ENCODE results near the gene OCIAD1. TPM values are rescaled to one million over a fixed set of nuclear protein-coding genes. Genes with fewer than 3 reads are reported as not detected.

The OCIAD1 gene
- total and polyA plus RNA-seq, 2 donors (not counting 1 experiment from before 2014, with no cell fraction given), result 82.3 to 119 TPM

DNA sequence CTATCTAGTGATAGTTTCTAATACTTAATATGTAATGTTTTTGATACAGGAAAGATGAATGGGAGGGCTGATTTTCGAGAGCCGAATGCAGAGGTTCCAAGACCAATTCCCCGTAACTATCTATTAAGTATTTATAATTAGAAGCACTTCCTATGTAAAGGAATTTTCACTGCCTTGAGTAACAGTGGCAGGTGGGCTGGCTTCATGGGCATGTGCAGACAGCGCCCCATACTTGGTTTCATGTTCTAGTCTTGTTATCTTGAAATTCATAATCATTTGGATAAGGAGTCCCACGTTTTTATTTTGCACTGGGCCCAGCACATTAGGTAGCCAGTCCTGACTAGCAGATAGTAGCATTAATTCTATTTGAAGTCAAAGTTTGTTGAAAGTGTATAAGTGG, 1.7 kb downstream of the OCIAD1 start:
- no peak overlapping the region for H3K27ac Mint-ChIP-seq
- CTCF ChIA-PET, result interaction anchor here (1.0 kb wide), 1 partner anchor 14 kb away, joined by 3 read pairs; no protein-coding TSS in a partner anchor

GRCh38 chr4:48836658-48837057, 5.8 kb downstream of the OCIAD1 start:
- peaks cover 15% of the 10 kb centered on the region for H4K20me1 ChIP-seq (ENCODE audit: control insufficient read depth, insufficient read depth, low read length, poor library complexity, severe bottlenecking)
- H3K79me2 ChIP-seq (ENCODE audit: control insufficient read depth, insufficient read depth, low read length), result peaks cover 88% of the 10 kb centered on the region
- no peaks in the 10 kb centered on the region for H3K27me3 Mint-ChIP-seq
- H3K4me3 Mint-ChIP-seq, result no peak overlapping the region
- DNase-seq, result no peak
- H3K27me3 ChIP-seq (replicated peaks in 1 of 4; ENCODE audit: control extremely low read depth in 1 of 4, control insufficient read depth in 3 of 4, insufficient read depth in 4 of 4, low read length in 3 of 4), result no peaks in the 10 kb centered on the region
- no peak overlapping the region for H3K4me2 ChIP-seq (replicated peaks; ENCODE audit: low read depth, low read length, poor library complexity, severe bottlenecking)
- no peaks in the 10 kb centered on the region for H3K9me3 ChIP-seq (ENCODE audit: control extremely low read depth in 1 of 3, control insufficient read depth in 2 of 3, insufficient read depth in 1 of 3, low read length in 2 of 3)
- H3K27ac Mint-ChIP-seq, result no peak overlapping the region
- peaks cover 10 to 11% of the 10 kb centered on the region in 2 donors for H3K4me1 ChIP-seq (ENCODE audit: control insufficient read depth in 2 of 2, insufficient read depth in 2 of 2, low read length in 2 of 2)
- POLR2A ChIA-PET, result no interaction called here
- H3K4me1 Mint-ChIP-seq, result peaks cover 10% of the 10 kb centered on the region
- intact Hi-C loops (cut with micrococcal nuclease), result no loop called here
- peaks cover 20 to 60% of the 10 kb centered on the region in 2 experiments for H3K36me3 ChIP-seq (replicated peaks in 1 of 2; ENCODE audit: control extremely low read depth in 1 of 2, control insufficient read depth in 1 of 2, extremely low read depth in 1 of 2, insufficient read depth in 2 of 2, low read length in 1 of 2)
- H3K27ac ChIP-seq (ENCODE audit: low read length in 2 of 2), result no peak overlapping the region
- CTCF ChIA-PET, result no interaction called here
- H2AFZ ChIP-seq (ENCODE audit: insufficient read depth, low read depth, low read length, poor library complexity, severe bottlenecking), result no peak overlapping the region
- no peak overlapping the region for H3K9ac ChIP-seq (ENCODE audit: low read length)
- ATAC-seq (ENCODE audit: low read depth), result no peak
- no peak overlapping the region for H3K4me3 ChIP-seq (ENCODE audit: control extremely low read depth in 1 of 5, extremely low read depth in 1 of 5, insufficient read depth in 1 of 5, low read depth in 2 of 5, low read length in 4 of 5)
- no peak for TF ChIP-seq EZH2 (IDR thresholded peaks at IDR 0.05; ENCODE audit: borderline replicate concordance, insufficient read depth, low read depth, low read length, poor library complexity, severe bottlenecking)
- TF ChIP-seq, protein P1, sequence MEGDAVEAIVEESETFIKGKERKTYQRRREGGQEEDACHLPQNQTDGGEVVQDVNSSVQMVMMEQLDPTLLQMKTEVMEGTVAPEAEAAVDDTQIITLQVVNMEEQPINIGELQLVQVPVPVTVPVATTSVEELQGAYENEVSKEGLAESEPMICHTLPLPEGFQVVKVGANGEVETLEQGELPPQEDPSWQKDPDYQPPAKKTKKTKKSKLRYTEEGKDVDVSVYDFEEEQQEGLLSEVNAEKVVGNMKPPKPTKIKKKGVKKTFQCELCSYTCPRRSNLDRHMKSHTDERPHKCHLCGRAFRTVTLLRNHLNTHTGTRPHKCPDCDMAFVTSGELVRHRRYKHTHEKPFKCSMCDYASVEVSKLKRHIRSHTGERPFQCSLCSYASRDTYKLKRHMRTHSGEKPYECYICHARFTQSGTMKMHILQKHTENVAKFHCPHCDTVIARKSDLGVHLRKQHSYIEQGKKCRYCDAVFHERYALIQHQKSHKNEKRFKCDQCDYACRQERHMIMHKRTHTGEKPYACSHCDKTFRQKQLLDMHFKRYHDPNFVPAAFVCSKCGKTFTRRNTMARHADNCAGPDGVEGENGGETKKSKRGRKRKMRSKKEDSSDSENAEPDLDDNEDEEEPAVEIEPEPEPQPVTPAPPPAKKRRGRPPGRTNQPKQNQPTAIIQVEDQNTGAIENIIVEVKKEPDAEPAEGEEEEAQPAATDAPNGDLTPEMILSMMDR (IDR thresholded peaks at IDR 0.05), result no peak
- WGBS (ENCODE audit: insufficient coverage), result no CpG with 5 or more reads among the region's 4 CpGs
- no peaks in the 10 kb centered on the region for H3K9me3 Mint-ChIP-seq (ENCODE audit: insufficient read depth)

More for the DNA sequence above, 1.7 kb downstream of the OCIAD1 start:
- Mint-ChIP-seq H3K9me3 (ENCODE audit: insufficient read depth) (no peaks in the 10 kb centered on the region), H3K27me3 (no peaks in the 10 kb centered on the region), H3K4me3 (peak overlapping the region; percentile 41), H3K4me1 (peaks cover 21% of the 10 kb centered on the region)
- no peak overlapping the region for H3K9ac ChIP-seq (ENCODE audit: low read length)
- intact Hi-C loops (cut with micrococcal nuclease), result loop anchor here (5.0 kb wide), 1 partner anchor 255 kb away; no protein-coding TSS in a partner anchor
- no peak for ATAC-seq (ENCODE audit: low read depth)
- H3K9me3 ChIP-seq (ENCODE audit: control extremely low read depth in 1 of 3, control insufficient read depth in 2 of 3, insufficient read depth in 1 of 3, low read length in 2 of 3), result no peaks in the 10 kb centered on the region
- no peak for TF ChIP-seq EZH2 (IDR thresholded peaks at IDR 0.05; ENCODE audit: borderline replicate concordance, insufficient read depth, low read depth, low read length, poor library complexity, severe bottlenecking)
- TF ChIP-seq, protein P1 (IDR thresholded peaks at IDR 0.05), result no peak
- H3K4me3 ChIP-seq (ENCODE audit: control extremely low read depth in 1 of 5, extremely low read depth in 1 of 5, insufficient read depth in 1 of 5, low read depth in 2 of 5, low read length in 4 of 5), result peak overlapping the region in 1 of 5 experiments; percentile 81
- H2AFZ ChIP-seq (ENCODE audit: insufficient read depth, low read depth, low read length, poor library complexity, severe bottlenecking), result no peak overlapping the region
- H3K27ac ChIP-seq (ENCODE audit: low read length in 2 of 2), result no peak overlapping the region
- peaks cover 1% of the 10 kb centered on the region for H4K20me1 ChIP-seq (ENCODE audit: control insufficient read depth, insufficient read depth, low read length, poor library complexity, severe bottlenecking)
- 86% methylated on average over 2 of the region's 5 CpGs for WGBS (ENCODE audit: insufficient coverage)
- no peak for DNase-seq
- no peaks in the 10 kb centered on the region for H3K27me3 ChIP-seq (replicated peaks in 1 of 4; ENCODE audit: control extremely low read depth in 1 of 4, control insufficient read depth in 3 of 4, insufficient read depth in 4 of 4, low read length in 3 of 4)
- POLR2A ChIA-PET, result no interaction called here
- peak overlapping the region; percentile 73 for H3K4me2 ChIP-seq (replicated peaks; ENCODE audit: low read depth, low read length, poor library complexity, severe bottlenecking)
- H3K4me1 ChIP-seq (ENCODE audit: control insufficient read depth in 2 of 2, insufficient read depth in 2 of 2, low read length in 2 of 2), result peaks cover 16% of the 10 kb centered on the region in 2 donors
- peaks cover 12 to 30% of the 10 kb centered on the region in 2 experiments for H3K36me3 ChIP-seq (replicated peaks in 1 of 2; ENCODE audit: control extremely low read depth in 1 of 2, control insufficient read depth in 1 of 2, extremely low read depth in 1 of 2, insufficient read depth in 2 of 2, low read length in 1 of 2)
- H3K79me2 ChIP-seq (ENCODE audit: control insufficient read depth, insufficient read depth, low read length), result peaks cover 63% of the 10 kb centered on the region

Measured in B cell (primary cell).